Central memory CD8-positive, alpha-beta T cell (primary cell): ENCODE results near the gene U2SURP.

Experiments used
- ATAC-seq: fragments of 150-1000 bp; cut with Tn5 transposase; replicated peaks from 2 replicates; pipeline ENCODE4 v1.10.0; 2022; ENCODE audit warnings: mild to moderate bottlenecking, moderate FRiP score, moderate number of reproducible peaks; ENCODE audit not compliant: poor library complexity, severe bottlenecking; ENCODE audit errors: extremely low read depth
- DNase-seq, 2 donors: peaks; one replicate each; pipeline ENCODE4 v3.0.0; 2021; ENCODE audit warnings: low spot score in 2 of 2
- H3K27ac Mint-ChIP-seq: one replicate; pipeline ENCODE4 v1.8.0; 2022; ENCODE audit warnings: low read depth, mild to moderate bottlenecking, moderate library complexity, mixed read lengths
- H3K27me3 Mint-ChIP-seq: one replicate; pipeline ENCODE4 v1.8.0; 2022; ENCODE audit warnings: mixed read lengths
- H3K36me3 Mint-ChIP-seq: one replicate; pipeline ENCODE4 v1.8.0; 2022; ENCODE audit warnings: mild to moderate bottlenecking, moderate library complexity, mixed read lengths; ENCODE audit not compliant: insufficient read depth
- H3K4me1 Mint-ChIP-seq: one replicate; pipeline ENCODE4 v1.8.0; 2022; ENCODE audit warnings: mixed read lengths
- H3K4me3 Mint-ChIP-seq: one replicate; pipeline ENCODE4 v1.8.0; 2022; ENCODE audit warnings: mild to moderate bottlenecking, moderate library complexity, mixed read lengths
- H3K9me3 Mint-ChIP-seq: one replicate; pipeline ENCODE4 v1.8.0; 2022; ENCODE audit warnings: mixed read lengths

U2SURP gene

GRCh38 chr3:143001369-143002082 lies at the start of gene U2SURP:
Gene U2SURP (plus strand): TSS chr3:143001570. CDS start chr3:143001629, 59 bp downstream.
- H3K4me3 Mint-ChIP-seq, result peak within 1 kb of the TSS; percentile 92
- ATAC-seq (peak; percentile 92), DNase-seq (peak; percentile 78 to 84)
- H3K4me1 Mint-ChIP-seq, result peaks cover 39% of the 10 kb centered on the region
- H3K27ac Mint-ChIP-seq, result peak within 1 kb of the TSS; percentile 95
- H3K36me3 Mint-ChIP-seq, result peaks cover 17% of the 10 kb centered on the region
- no peaks in the 10 kb centered on the region for H3K27me3 Mint-ChIP-seq
- no peaks in the 10 kb centered on the region for H3K9me3 Mint-ChIP-seq

- Mint-ChIP-seq H3K27me3 (peaks cover 62% of the 10 kb centered on the region), H3K27ac (no peak overlapping the region), H3K9me3 (no peaks in the 10 kb centered on the region), H3K36me3 (no peaks in the 10 kb centered on the region), H3K4me1 (peaks cover 4% of the 10 kb centered on the region), H3K4me3 (no peak overlapping the region)
- ATAC-seq, result no peak
- no peak for DNase-seq
These were observed 49.6 kb upstream of the U2SURP start for GRCh38 chr3:142951794-142952193.

GRCh38 chr3:142952272-142953193 lies 48.8 kb upstream of the U2SURP start:
- no peak overlapping the region for H3K27ac Mint-ChIP-seq

GRCh38 chr3:142953443-142953842 lies 47.9 kb upstream of the U2SURP start:
- Mint-ChIP-seq H3K27ac (no peak overlapping the region), H3K9me3 (no peaks in the 10 kb centered on the region), H3K36me3 (no peaks in the 10 kb centered on the region), H3K27me3 (peaks cover 62% of the 10 kb centered on the region), H3K4me1 (no peaks in the 10 kb centered on the region), H3K4me3 (no peak overlapping the region)
- ATAC-seq (no peak), DNase-seq (no peak)

More at GRCh38 chr3:142952272-142953193, 48.8 kb upstream of the U2SURP start:
- Mint-ChIP-seq H3K9me3 (no peaks in the 10 kb centered on the region), H3K36me3 (no peaks in the 10 kb centered on the region), H3K27me3 (peaks cover 62% of the 10 kb centered on the region), H3K4me3 (no peak overlapping the region), H3K4me1 (no peaks in the 10 kb centered on the region)
- ATAC-seq (no peak), DNase-seq (no peak)

GRCh38 chr3:142958707-142959106 lies 42.7 kb upstream of the U2SURP start:
- no peak for DNase-seq
- no peak for ATAC-seq
- H3K9me3 Mint-ChIP-seq, result no peaks in the 10 kb centered on the region
- peaks cover 66% of the 10 kb centered on the region for H3K27me3 Mint-ChIP-seq
- H3K4me1 Mint-ChIP-seq, result peaks cover 11% of the 10 kb centered on the region
- H3K36me3 Mint-ChIP-seq, result peaks cover 4% of the 10 kb centered on the region
- no peak overlapping the region for H3K4me3 Mint-ChIP-seq
- H3K27ac Mint-ChIP-seq, result no peak overlapping the region

- no peak overlapping the region for H3K27ac Mint-ChIP-seq
- H3K9me3 Mint-ChIP-seq, result no peaks in the 10 kb centered on the region
- H3K27me3 Mint-ChIP-seq, result peaks cover 79% of the 10 kb centered on the region
- no peak overlapping the region for H3K4me3 Mint-ChIP-seq
- H3K4me1 Mint-ChIP-seq, result peaks cover 11% of the 10 kb centered on the region
- ATAC-seq (no peak), DNase-seq (no peak)
- H3K36me3 Mint-ChIP-seq, result peaks cover 4% of the 10 kb centered on the region
These were observed 41.0 kb upstream of the U2SURP start for GRCh38 chr3:142960322-142960850.

- Mint-ChIP-seq H3K36me3 (peaks cover 4% of the 10 kb centered on the region), H3K4me3 (peak overlapping the region; percentile 80), H3K9me3 (no peaks in the 10 kb centered on the region), H3K4me1 (peaks cover 11% of the 10 kb centered on the region), H3K27me3 (peaks cover 90% of the 10 kb centered on the region), H3K27ac (no peak overlapping the region)
- ATAC-seq (no peak), DNase-seq (no peak)
These were observed 39.8 kb upstream of the U2SURP start for GRCh38 chr3:142961539-142961938.

GRCh38 chr3:142962175-142962519 lies 39.2 kb upstream of the U2SURP start:
- Mint-ChIP-seq H3K36me3 (peaks cover 4% of the 10 kb centered on the region), H3K27ac (no peak overlapping the region), H3K4me1 (peaks cover 11% of the 10 kb centered on the region), H3K27me3 (peaks cover 92% of the 10 kb centered on the region), H3K4me3 (peak overlapping the region; percentile 80), H3K9me3 (no peaks in the 10 kb centered on the region)
- DNase-seq (no peak), ATAC-seq (no peak)

- Mint-ChIP-seq H3K9me3 (no peaks in the 10 kb centered on the region), H3K27ac (no peak overlapping the region), H3K4me3 (peak overlapping the region; percentile 80), H3K36me3 (peaks cover 4% of the 10 kb centered on the region), H3K4me1 (peaks cover 11% of the 10 kb centered on the region), H3K27me3 (peaks cover 88% of the 10 kb centered on the region)
- DNase-seq (no peak), ATAC-seq (no peak)
These were observed 38.7 kb upstream of the U2SURP start for GRCh38 chr3:142962520-142963233.

GRCh38 chr3:142963234-142963515 lies 38.2 kb upstream of the U2SURP start:
- Mint-ChIP-seq H3K9me3 (no peaks in the 10 kb centered on the region), H3K4me1 (peaks cover 11% of the 10 kb centered on the region), H3K36me3 (peaks cover 4% of the 10 kb centered on the region), H3K27me3 (peaks cover 85% of the 10 kb centered on the region), H3K27ac (no peak overlapping the region), H3K4me3 (peak overlapping the region; percentile 80)
- DNase-seq (no peak), ATAC-seq (peak; percentile 16)

- peaks cover 4% of the 10 kb centered on the region for H3K36me3 Mint-ChIP-seq
- peaks cover 11% of the 10 kb centered on the region for H3K4me1 Mint-ChIP-seq
- ATAC-seq, result peak; percentile 55
- H3K27ac Mint-ChIP-seq, result no peak within 1 kb of the TSS
- no peaks in the 10 kb centered on the region for H3K9me3 Mint-ChIP-seq
- no peak for DNase-seq
- peak within 1 kb of the TSS; percentile 80 for H3K4me3 Mint-ChIP-seq
- H3K27me3 Mint-ChIP-seq, result peaks cover 85% of the 10 kb centered on the region
These were observed 37.6 kb upstream of the U2SURP start, which contains the start of gene PAQR9 for GRCh38 chr3:142963516-142964448. Gene PAQR9 (minus strand): TSS chr3:142963674. CDS start chr3:142963336, 338 bp downstream.
